Mesendoderm (in vitro differentiated cells): ENCODE results near the gene MYO18B.
A peak's percentile ranks its signal among the peaks of the same experiment; 100 is the strongest.

Experiments
- DNase-seq: peaks from one replicate; pipeline ENCODE4 v3.0.0; 2013
- H2AK5ac ChIP-seq: 2 replicates; pipeline ENCODE4 v1.6.1; 2013; ENCODE audit warnings: low read length, inconsistent platforms
- H2BK120ac ChIP-seq: 2 replicates; pipeline ENCODE4 v1.6.1; 2013; ENCODE audit warnings: low read depth, mild to moderate bottlenecking, low read length, moderate library complexity, mixed read lengths
- H2BK15ac ChIP-seq: replicated peaks from 2 replicates; pipeline ENCODE4 v1.6.1; 2013; ENCODE audit warnings: low read depth, mild to moderate bottlenecking, moderate library complexity
- H2BK5ac ChIP-seq: 2 replicates; pipeline ENCODE4 v1.6.1; 2013; ENCODE audit warnings: low read length, inconsistent platforms
- H3K18ac ChIP-seq: 2 replicates; pipeline ENCODE4 v1.6.1; 2013; ENCODE audit warnings: mild to moderate bottlenecking, low read length, mixed read lengths
- H3K23ac ChIP-seq: one replicate; pipeline ENCODE4 v1.6.1; 2013; ENCODE audit warnings: low read length
- H3K27ac ChIP-seq: 2 replicates; pipeline ENCODE4 v1.5.1; 2013; ENCODE audit warnings: low read depth, mild to moderate bottlenecking, inconsistent platforms, low read length, moderate library complexity
- H3K27me3 ChIP-seq: 2 replicates; pipeline ENCODE4 v1.6.1; 2013; ENCODE audit warnings: low read length, control low read depth, mild to moderate bottlenecking, inconsistent platforms; ENCODE audit not compliant: insufficient read depth, poor library complexity
- H3K36me3 ChIP-seq: 2 replicates; pipeline ENCODE4 v1.6.1; 2013; ENCODE audit warnings: low read length, inconsistent platforms; ENCODE audit not compliant: control insufficient read depth, insufficient read depth
- H3K4ac ChIP-seq: one replicate; pipeline ENCODE4 v1.6.1; 2013; ENCODE audit warnings: low read depth, mild to moderate bottlenecking, low read length, moderate library complexity
- H3K4me1 ChIP-seq: 2 replicates; pipeline ENCODE4 v1.6.1; 2013; ENCODE audit warnings: low read depth, low read length, inconsistent platforms; ENCODE audit not compliant: control insufficient read depth
- H3K4me2 ChIP-seq: 2 replicates; pipeline ENCODE4 v1.6.1; 2013; ENCODE audit warnings: low read length
- H3K4me3 ChIP-seq: 2 replicates; pipeline ENCODE4 v1.5.1; 2013; ENCODE audit warnings: mild to moderate bottlenecking, low read length
- H3K56ac ChIP-seq: one replicate; pipeline ENCODE4 v1.6.1; 2013; ENCODE audit warnings: low read length
- H3K79me1 ChIP-seq: 2 replicates; pipeline ENCODE4 v1.6.1; 2013; ENCODE audit warnings: low read length, inconsistent platforms
- H3K79me2 ChIP-seq: 2 replicates; pipeline ENCODE4 v1.6.1; 2013; ENCODE audit warnings: mild to moderate bottlenecking, low read length; ENCODE audit not compliant: control insufficient read depth, insufficient read depth
- H3K9ac ChIP-seq: 2 replicates; pipeline ENCODE4 v1.6.1; 2013; ENCODE audit warnings: low read length, inconsistent platforms
- H4K5ac ChIP-seq: one replicate; pipeline ENCODE4 v1.6.1; 2013; ENCODE audit warnings: low read length
- H4K8ac ChIP-seq: one replicate; pipeline ENCODE4 v1.6.1; 2013; ENCODE audit warnings: low read depth, mild to moderate bottlenecking, control low read depth, low read length, moderate library complexity
- WGBS: extraction: QIAGEN DNeasy Blood & Tissue Kit; methylation state at CpG from one replicate; pipeline ENCODE4 v1.1.7; 2013; ENCODE audit warnings: low lambda C conversion rate, missing lambda C conversion rate; ENCODE audit not compliant: insufficient coverage; ENCODE audit errors: extremely low coverage; 5-methylcytosine and 5-hydroxymethylcytosine counted together

MYO18B gene

DNA sequence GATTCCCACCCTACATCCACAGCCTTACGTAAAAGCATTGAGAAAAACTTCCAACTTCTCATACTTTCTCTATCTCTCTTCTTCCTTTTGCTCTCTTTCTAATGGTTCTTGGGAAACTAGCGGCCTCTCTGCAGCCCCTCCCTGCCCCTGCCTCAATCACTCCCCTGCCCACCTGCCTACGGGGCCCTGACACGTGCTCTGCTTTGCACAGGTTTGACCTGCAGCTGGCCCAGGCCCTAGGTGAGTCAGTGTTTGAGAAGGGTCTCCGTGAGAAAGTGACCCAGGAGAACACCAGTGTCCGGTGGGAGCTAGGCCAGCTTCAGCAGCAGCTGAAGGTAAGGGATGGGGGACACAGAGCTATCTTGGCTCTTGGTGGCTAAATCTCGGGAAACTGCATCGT, 160.4 kb downstream of the MYO18B start:
- WGBS: no CpG with 5 or more reads among the region's 8 CpGs

DNA sequence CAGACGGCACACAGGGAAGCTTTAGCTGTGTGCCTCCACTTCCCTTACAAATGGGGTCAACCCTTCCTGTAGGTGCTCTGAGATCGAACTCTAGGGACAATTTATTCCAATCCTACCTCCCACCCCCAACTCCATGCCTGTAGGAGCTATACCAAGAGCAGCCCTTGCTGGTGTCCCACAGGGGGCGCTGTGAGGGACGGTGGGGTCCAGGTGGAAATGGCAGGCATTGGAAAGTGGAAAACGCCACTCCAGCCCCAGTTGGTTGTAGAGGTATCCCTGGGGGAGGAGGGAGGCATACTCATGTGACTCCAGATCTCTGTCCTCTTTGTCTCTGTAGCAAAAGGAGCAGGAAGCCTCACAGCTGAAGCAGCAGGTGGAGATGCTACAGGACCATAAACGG, 161.3 kb downstream of the MYO18B start:
- no CpG with 5 or more reads among the region's 6 CpGs for WGBS
- H4K5ac ChIP-seq: no peak overlapping the region

More for the DNA sequence above, 160.4 kb downstream of the MYO18B start:
- Histone ChIP-seq H3K4me2 (no peak overlapping the region), H3K23ac (no peak overlapping the region), H3K4me3 (no peak overlapping the region), H3K36me3 (no peaks in the 10 kb centered on the region), H2BK15ac (no peak overlapping the region), H3K18ac (no peak overlapping the region), H3K9ac (no peak overlapping the region), H3K4ac (no peak overlapping the region), H3K56ac (no peak overlapping the region), H4K5ac (no peak overlapping the region), H2BK5ac (no peak overlapping the region), H3K27ac (no peak overlapping the region), H3K79me2 (no peaks in the 10 kb centered on the region), H2BK120ac (no peak overlapping the region), H3K4me1 (no peaks in the 10 kb centered on the region), H4K8ac (no peak overlapping the region), H2AK5ac (no peak overlapping the region), H3K79me1 (no peaks in the 10 kb centered on the region), H3K27me3 (no peaks in the 10 kb centered on the region)
- DNase-seq: no peak

DNA sequence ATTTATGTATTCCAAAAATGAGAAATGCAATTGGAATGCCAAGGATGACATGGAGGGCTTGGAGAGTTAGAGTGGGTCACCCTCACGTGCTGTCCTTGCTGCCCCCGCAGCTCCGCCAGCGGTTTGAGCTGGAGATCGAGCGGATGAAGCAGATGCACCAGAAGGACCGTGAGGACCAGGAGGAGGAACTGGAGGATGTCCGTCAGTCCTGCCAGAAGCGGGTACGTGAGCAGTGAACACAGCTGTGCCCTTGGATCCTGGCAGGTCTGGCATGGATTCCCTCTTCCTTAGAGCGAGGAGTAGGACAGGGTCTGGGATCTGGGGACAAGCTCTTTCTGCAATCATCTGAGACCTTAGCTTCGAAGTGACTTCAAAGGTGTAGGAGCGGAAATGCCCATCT, 166.2 kb downstream of the MYO18B start:
- Histone ChIP-seq H3K4me2 (no peak overlapping the region), H3K36me3 (no peaks in the 10 kb centered on the region), H3K4ac (no peak overlapping the region), H2AK5ac (no peak overlapping the region), H3K56ac (no peak overlapping the region), H3K18ac (no peak overlapping the region), H3K4me1 (no peaks in the 10 kb centered on the region), H3K79me1 (no peaks in the 10 kb centered on the region), H3K27me3 (no peaks in the 10 kb centered on the region), H3K79me2 (no peaks in the 10 kb centered on the region), H2BK5ac (no peak overlapping the region), H3K4me3 (no peak overlapping the region), H3K23ac (peak overlapping the region; percentile 6), H3K27ac (no peak overlapping the region), H3K9ac (no peak overlapping the region), H4K8ac (no peak overlapping the region), H2BK120ac (no peak overlapping the region), H4K5ac (no peak overlapping the region), H2BK15ac (no peak overlapping the region)
- WGBS: no CpG with 5 or more reads among the region's 13 CpGs
- no peak for DNase-seq

More for the DNA sequence above, 161.3 kb downstream of the MYO18B start:
- no peak overlapping the region for H2BK5ac ChIP-seq
- no peak overlapping the region for H3K27ac ChIP-seq
- no peak overlapping the region for H3K56ac ChIP-seq
- H3K4me3 ChIP-seq: no peak overlapping the region
- no peaks in the 10 kb centered on the region for H3K79me2 ChIP-seq
- H3K4ac ChIP-seq: no peak overlapping the region
- no peaks in the 10 kb centered on the region for H3K4me1 ChIP-seq
- H3K79me1 ChIP-seq: no peaks in the 10 kb centered on the region
- H3K9ac ChIP-seq: no peak overlapping the region
- no peaks in the 10 kb centered on the region for H3K27me3 ChIP-seq
- no peak overlapping the region for H3K18ac ChIP-seq
- no peak overlapping the region for H4K8ac ChIP-seq
- H3K36me3 ChIP-seq: no peaks in the 10 kb centered on the region
- no peak overlapping the region for H2AK5ac ChIP-seq
- H3K23ac ChIP-seq: no peak overlapping the region
- H2BK15ac ChIP-seq: no peak overlapping the region
- no peak overlapping the region for H3K4me2 ChIP-seq
- H2BK120ac ChIP-seq: no peak overlapping the region
- peak; percentile 71 for DNase-seq

DNA sequence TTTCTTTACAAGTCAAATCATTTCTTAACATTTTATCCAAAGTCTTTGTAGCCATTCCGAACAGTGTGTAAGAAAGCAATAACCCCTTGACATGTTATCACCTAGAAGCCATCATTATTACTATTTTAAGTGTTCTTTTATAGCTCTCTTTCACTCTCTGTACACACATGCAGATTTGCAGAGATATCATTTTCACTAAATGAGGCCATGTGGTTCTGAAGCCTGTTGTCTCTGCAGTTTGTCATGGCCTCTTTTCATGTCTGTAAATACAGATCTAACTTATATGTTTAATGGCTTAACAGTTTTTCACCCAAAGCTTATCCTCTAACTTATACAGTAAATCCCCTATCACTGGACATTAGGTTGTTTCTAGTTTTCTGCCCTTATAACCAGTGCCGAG, 166.8 kb downstream of the MYO18B start:
- Histone ChIP-seq H2AK5ac (no peak overlapping the region), H3K56ac (no peak overlapping the region), H4K8ac (no peak overlapping the region), H3K23ac (no peak overlapping the region), H2BK120ac (no peak overlapping the region), H4K5ac (no peak overlapping the region), H3K4me1 (no peaks in the 10 kb centered on the region), H3K4ac (no peak overlapping the region), H3K18ac (no peak overlapping the region), H3K36me3 (no peaks in the 10 kb centered on the region), H2BK5ac (no peak overlapping the region), H3K4me2 (no peak overlapping the region), H3K79me1 (no peaks in the 10 kb centered on the region), H3K9ac (no peak overlapping the region), H2BK15ac (no peak overlapping the region), H3K27ac (no peak overlapping the region), H3K27me3 (no peaks in the 10 kb centered on the region), H3K4me3 (no peak overlapping the region), H3K79me2 (no peaks in the 10 kb centered on the region)
- WGBS: no CpG with 5 or more reads among the region's 2 CpGs
- no peak for DNase-seq

DNA sequence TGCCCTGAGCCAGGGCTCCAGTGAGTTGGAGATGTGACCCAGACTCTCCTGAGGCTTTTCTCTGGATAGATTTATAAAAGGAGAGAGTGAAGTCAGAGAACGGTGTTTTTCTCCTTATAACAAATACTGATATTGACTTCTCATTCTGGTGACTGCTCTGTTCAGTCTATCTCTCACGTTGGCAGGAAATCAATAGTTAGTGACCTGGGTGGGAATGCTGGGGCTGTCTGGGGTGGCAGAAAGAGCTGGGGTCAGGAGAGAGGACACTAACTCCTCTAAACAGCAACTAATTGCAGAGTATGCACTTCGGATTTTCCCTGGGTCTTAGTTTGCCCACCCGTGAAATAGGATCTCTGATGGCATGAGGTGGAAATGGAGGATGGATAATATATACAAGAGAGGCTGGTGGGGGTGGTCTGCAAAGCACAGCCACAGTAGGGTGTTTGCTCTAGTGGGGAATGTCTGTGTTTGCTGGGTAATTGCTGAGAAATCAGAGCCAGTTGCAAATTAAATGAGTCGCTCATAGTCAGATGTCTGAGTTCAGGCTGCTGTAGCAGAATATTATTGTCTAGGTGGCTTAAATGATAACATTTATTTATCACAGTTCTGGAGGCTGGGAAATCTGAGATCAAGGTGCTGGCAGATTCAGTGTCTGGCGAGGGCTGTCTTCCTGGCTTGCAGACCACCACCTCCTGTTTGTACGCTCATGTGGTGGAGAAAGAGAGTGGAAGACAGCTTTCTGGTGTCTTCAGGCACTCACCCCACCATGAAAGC, 167.8 kb downstream of the MYO18B start:
- Histone ChIP-seq H3K27me3 (no peaks in the 10 kb centered on the region), H3K18ac (no peak overlapping the region), H3K56ac (no peak overlapping the region), H3K4me2 (no peak overlapping the region), H3K9ac (no peak overlapping the region), H3K79me2 (no peaks in the 10 kb centered on the region), H2AK5ac (no peak overlapping the region), H4K5ac (no peak overlapping the region), H3K4ac (no peak overlapping the region), H3K36me3 (no peaks in the 10 kb centered on the region), H4K8ac (no peak overlapping the region), H3K23ac (no peak overlapping the region), H3K4me3 (no peak overlapping the region), H3K79me1 (no peaks in the 10 kb centered on the region), H2BK5ac (no peak overlapping the region), H3K27ac (no peak overlapping the region), H3K4me1 (no peaks in the 10 kb centered on the region), H2BK15ac (no peak overlapping the region), H2BK120ac (no peak overlapping the region)
- no CpG with 5 or more reads among the region's 7 CpGs for WGBS
- DNase-seq: no peak
